Measurements from ENCODE around the gene CEACAM20. TPM values are rescaled to one million over a fixed set of nuclear protein-coding genes. Genes with fewer than 3 reads are reported as not detected.

CEACAM20 gene
- total and polyA plus RNA-seq, 10 of the 15 experiments (the other 5 are each of a cell fraction or from before 2014, with no cell fraction given): not detected

GRCh38 chr19:44567745-44568144, 38.3 kb upstream of the CEACAM20 start:
- no peak for ATAC-seq
- ChIA-PET CTCF (no interaction called here), RAD21 (ENCODE audit: unreplicated experiment) (interaction anchor here (0.6 kb wide), 1 partner anchor 12 kb away, joined by 3 read pairs; no protein-coding TSS in a partner anchor), POLR2A (no interaction called here), SMC1A (ENCODE audit: uncharacterized antibody, unreplicated experiment) (no interaction called here)
- intact Hi-C loops (cut with micrococcal nuclease; ENCODE audit: unreplicated experiment) (no loop called here), in situ Hi-C loops (cut with MboI) (no loop called here)
- Histone ChIP-seq H3K36me3 (ENCODE audit: control insufficient read depth in 2 of 2, insufficient read depth in 2 of 2, low read length in 1 of 2) (no peaks in the 10 kb centered on the region), H3K9me3 (replicated peaks; ENCODE audit: control insufficient read depth, insufficient read depth, low read length) (no peaks in the 10 kb centered on the region), H2AFZ (ENCODE audit: control insufficient read depth, low read depth, low read length) (no peak overlapping the region), H3K79me2 (ENCODE audit: control insufficient read depth, insufficient read depth, low read length) (no peaks in the 10 kb centered on the region), H3K4me1 (ENCODE audit: control insufficient read depth, insufficient read depth, low read length) (no peaks in the 10 kb centered on the region), H4K20me1 (ENCODE audit: control insufficient read depth, insufficient read depth) (no peaks in the 10 kb centered on the region), H3K27ac (ENCODE audit: control insufficient read depth, insufficient read depth) (no peak overlapping the region), H3K4me2 (ENCODE audit: control insufficient read depth, insufficient read depth) (no peak overlapping the region), H3K9ac (ENCODE audit: control insufficient read depth, insufficient read depth, low read length) (no peak overlapping the region), H3K27me3 (replicated peaks in 1 of 2; ENCODE audit: control insufficient read depth in 2 of 2, insufficient read depth in 2 of 2, low read length in 1 of 2) (no peaks in the 10 kb centered on the region), H3K4me3 (no peak overlapping the region)
- FAIRE-seq: no peak
- no peak for DNase-seq (ENCODE audit: low read depth, low spot score)
- 96% methylated on average over 2 of the region's 2 CpGs for WGBS (ENCODE audit: insufficient coverage, insufficient replicate concordance, low lambda C conversion rate, missing lambda C conversion rate)
- BruUV-seq (replicated peaks): no TSS peak
- TF ChIP-seq JUND (IDR thresholded peaks at IDR 0.05; ENCODE audit: low read depth, low read length) (no peak), IKZF1 (conservative IDR thresholded peaks at IDR 0.05) (no peak), ZNF592 (IDR thresholded peaks at IDR 0.05) (no peak), E2F8 (IDR thresholded peaks at IDR 0.05; ENCODE audit: low read depth, partially characterized antibody) (no peak), CREM (IDR thresholded peaks at IDR 0.05; ENCODE audit: low read depth) (no peak), SUPT20H (IDR thresholded peaks at IDR 0.05; ENCODE audit: borderline replicate concordance, control insufficient read depth, low read depth, low read length) (no peak), ZNF622 (IDR thresholded peaks at IDR 0.05) (no peak), POU2F2 (IDR thresholded peaks at IDR 0.05; ENCODE audit: borderline replicate concordance, low read depth, low read length) (no peak), ZNF24 (IDR thresholded peaks at IDR 0.05) (no peak), HDAC2 (IDR thresholded peaks at IDR 0.05) (no peak), NFYB (IDR thresholded peaks at IDR 0.05; ENCODE audit: insufficient read depth, low read depth, low read length) (no peak), MEF2B (IDR thresholded peaks at IDR 0.05; ENCODE audit: partially characterized antibody, poor library complexity, severe bottlenecking) (no peak), E4F1 (IDR thresholded peaks at IDR 0.05; ENCODE audit: borderline replicate concordance, partially characterized antibody) (no peak)
- TF ChIP-seq, protein P1, sequence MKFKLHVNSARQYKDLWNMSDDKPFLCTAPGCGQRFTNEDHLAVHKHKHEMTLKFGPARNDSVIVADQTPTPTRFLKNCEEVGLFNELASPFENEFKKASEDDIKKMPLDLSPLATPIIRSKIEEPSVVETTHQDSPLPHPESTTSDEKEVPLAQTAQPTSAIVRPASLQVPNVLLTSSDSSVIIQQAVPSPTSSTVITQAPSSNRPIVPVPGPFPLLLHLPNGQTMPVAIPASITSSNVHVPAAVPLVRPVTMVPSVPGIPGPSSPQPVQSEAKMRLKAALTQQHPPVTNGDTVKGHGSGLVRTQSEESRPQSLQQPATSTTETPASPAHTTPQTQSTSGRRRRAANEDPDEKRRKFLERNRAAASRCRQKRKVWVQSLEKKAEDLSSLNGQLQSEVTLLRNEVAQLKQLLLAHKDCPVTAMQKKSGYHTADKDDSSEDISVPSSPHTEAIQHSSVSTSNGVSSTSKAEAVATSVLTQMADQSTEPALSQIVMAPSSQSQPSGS (IDR thresholded peaks at IDR 0.05; ENCODE audit: low read length): no peak

Measured in GM12878 (cell line).